DMS114 treated with DMSO at 0.1 percent for 48 hours (cell line): ENCODE data around the gene DNAI7.

ENCODE experiments used
- DNase-seq: peaks from one replicate; lab custom pipeline; 2025; ENCODE audit not compliant: unreplicated experiment; lab: John Stamatoyannopoulos, UW

DNAI7 gene, protein sequence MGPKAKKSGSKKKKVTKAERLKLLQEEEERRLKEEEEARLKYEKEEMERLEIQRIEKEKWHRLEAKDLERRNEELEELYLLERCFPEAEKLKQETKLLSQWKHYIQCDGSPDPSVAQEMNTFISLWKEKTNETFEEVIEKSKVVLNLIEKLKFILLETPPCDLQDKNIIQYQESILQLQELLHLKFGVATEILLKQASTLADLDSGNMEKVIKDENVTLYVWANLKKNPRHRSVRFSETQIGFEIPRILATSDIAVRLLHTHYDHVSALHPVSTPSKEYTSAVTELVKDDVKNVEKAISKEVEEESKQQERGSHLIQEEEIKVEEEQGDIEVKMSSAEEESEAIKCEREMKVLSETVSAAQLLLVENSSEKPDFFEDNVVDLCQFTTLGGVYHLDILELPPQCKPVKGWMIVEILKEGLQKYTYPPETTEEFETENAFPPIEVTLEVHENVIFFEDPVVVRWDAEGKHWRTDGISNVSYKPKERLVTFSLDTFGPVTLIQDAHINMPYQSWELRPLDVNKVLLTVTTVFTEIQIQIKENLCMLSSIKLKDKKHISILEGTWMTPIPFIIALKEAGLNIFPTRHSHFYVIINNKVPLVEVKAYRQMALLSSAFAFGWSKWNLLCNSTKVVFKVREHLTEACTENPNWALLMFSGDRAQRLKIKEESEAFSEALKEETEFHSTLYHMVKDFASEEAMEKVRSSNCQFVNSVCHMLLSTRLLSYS

DNA sequence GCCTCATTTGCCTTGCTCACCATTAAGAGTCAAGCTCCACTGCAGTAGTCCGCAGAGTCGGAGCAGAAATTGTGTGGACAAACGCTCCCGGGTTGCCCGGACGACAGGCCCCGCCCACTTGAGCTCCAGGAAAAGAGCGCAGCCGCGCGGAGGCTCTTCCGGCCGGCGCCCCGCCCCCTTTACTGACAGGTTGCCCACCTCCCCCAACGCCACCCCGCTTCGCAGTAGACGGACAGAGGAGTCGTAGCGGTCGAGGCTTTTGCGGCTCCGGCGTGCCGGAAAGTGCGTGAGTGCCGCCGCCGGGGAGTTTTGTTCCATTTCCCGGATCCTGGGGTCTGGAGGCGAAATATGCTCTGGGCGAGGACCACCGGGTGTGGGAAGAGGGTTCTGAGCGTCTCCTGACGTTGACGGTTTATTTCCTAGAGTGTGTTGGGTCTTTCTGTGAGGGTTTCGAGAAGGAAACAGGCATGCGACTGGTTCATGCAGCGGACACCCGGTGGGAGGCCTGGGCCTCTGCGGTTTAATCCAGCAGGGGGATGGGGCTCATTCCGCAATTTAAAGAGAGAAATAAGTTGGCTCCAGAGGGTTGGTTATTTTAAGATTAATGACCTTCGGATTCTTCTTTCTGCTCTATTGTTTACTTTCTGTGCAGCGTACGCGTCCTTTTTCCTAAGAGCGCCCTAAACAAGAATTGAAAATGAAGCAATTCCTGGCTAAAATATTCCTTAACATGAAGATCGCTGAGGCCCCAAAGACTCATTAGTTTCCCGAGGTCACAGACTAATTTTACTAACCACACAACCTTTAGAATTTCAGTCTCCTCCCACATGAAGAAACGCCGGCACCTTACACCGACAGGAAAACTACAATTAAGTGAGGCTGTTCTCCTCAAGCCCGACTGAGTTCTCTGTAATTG lies at the start of gene DNAI7, which contains the start of gene ETFRF1:
Gene DNAI7, minus strand, starts transcription at position 105 of the 916 bp plus-strand sequence. Its CDS starts 82 bp downstream, at position 23.
Gene ETFRF1, plus strand, starts transcription at position 182 of the 916 bp plus-strand sequence. CDS start 8,720 bp downstream, outside the sequence.
- peak; percentile 95 for DNase-seq

DNA sequence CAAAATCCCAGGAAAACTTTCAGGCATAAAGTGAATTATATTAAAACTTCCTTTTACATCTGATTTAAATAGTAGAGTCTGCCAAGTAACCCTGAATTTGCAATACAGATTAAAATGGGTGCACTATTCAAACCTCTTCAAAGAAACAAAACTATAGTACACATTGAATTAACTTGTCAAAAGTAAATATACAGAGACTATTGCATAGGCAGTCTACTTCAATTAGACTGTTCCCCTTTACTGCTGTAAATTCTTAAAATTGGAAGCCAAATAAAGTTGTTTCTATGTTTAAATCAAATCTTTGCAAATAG lies 48.7 kb upstream of the DNAI7 start:
- DNase-seq = no peak

DNA sequence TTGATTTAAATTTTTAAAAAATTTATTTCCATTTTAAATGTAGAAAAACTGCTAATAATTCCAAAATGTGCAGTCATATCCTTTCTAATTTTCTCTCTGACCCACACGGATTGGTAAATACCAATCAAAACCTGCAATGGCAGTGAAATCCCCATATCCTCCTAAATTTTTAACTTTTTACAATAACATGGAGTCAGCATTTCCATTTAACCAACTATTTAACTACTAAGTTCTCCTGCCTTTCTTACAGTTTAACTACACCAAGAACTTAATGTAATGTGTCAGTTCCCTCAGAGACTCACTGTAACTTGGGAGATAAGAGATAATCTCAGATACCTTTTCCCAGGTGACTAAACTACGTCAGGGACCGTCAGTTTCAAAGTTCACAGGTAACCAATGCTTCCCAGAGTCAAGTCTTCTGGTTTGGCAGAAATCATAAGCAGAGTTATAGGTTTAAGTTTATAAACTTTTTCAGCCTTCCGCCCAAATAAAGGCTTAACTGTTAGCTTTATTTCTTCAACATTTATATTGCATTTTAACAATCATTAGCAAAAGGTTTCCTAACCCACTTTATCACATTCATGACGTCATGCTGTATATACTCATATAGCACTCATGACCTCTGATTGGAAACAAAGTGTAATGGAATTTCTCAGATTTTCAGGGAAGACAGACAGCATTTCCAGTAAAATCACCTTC lies 48.2 kb upstream of the DNAI7 start:
- no peak for DNase-seq

DNA sequence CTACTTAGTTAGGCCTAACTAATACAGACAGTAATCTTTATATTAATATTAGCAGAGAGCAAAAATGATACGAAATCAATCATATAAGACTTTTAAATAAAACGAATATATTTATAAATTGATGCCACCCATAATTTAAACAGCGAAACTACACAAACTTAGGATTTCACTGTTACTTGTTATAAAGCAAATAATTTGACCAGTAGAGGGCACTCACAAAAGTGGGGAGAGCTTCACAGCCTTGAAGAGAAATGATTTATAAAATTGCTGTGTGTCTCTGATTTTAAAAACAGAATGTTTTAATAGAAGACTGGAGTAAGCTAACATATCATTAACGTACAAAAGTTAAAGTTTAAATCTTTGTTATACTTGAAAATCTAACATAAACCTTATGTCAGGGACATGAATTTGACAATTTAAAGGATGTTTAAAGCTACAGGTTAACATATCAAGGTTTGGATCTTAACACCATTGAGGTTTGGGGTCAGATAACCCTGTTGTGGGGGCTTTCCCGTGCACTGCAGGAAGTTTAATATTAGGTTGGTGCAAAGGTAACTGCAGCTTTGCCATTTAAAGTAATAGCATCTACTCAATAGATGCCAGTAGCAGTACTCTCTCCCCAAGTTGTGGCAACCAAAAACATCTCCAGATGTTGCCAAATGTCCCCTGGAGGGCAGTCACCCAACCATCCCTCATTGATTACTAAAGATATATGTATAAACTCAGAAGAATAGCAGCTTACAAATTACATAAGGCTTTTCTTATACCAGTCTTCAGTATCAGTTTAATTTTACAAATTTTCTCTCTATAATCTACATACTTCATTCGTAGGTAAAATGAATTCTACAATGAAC lies 46.4 kb upstream of the DNAI7 start:
- DNase-seq = peak; percentile 51

DNA sequence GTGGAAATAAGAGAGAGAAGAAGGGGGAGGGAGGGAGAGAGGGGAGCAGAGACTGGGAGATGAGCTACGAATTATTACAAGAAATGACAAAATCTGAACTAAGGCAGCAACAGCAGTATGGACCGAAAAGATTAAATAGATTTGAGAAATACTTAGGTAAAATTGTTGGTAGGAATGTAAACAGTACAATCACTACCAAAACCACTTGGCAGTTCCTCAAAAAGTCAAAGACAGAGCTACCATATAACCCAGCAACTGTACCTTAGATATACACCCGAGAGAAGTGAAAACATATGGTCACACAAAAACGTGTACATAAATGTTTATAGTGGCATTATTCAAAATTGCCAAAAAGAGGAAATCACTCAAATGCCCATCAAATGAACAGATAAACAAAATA lies 41.7 kb upstream of the DNAI7 start:
- DNase-seq = no peak

DNA sequence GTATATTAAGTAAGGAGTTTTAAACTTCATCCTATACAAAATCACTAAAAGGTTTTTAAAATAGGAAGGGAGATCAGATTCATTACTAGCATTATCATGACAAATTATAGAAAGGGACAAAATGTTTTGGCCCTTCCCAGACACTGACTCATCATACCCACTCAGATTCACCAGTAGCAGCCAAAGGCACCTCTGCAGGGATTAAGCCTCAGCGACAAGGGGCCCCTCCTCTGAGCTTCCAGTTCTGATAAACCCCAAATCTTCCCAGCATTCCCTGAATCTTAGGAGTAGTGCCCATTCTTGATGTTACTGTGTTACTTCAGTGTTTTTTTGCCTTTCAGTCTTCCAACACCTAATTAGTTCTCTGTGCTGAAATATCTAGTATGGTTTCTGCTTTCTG lies 41.2 kb upstream of the DNAI7 start:
- DNase-seq = no peak

DNA sequence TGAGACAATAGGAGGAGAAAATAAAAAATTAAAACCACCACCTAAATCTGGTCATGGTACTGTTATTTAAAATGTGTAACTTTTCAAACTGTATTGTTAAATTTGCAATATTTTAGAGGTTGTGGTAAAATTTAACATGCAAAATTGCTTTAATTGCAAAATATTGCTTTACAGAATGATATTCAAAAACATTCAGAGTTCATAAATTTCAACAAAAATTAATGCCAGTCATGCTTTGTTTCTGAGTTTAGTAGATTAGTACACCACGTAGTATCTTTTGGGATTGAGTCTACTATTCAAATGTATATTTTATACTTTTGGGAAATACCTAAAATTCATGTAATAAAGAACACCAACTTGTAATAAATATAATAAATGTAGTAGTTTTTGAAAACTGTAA lies 18.4 kb upstream of the DNAI7 start:
- no peak for DNase-seq

DNA sequence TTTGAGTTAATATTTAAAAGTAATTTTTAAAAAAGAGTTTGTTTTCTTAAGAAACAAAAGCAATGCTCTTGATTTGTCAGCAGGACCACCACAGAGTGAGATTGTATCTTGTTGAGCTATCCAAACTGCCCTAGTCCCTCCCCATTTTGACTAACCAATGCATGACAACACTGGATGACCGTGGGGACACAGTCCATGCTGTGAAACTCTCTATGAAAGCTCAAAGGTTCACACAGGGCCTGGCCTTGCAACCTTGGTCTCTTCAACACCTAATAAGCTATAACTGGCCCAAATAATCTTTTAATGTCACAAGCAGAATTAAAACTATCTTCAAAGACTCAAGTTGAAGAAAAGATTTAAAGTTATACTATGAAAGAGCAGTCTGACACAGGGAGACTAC lies 13.6 kb upstream of the DNAI7 start:
- no peak for DNase-seq

DNA sequence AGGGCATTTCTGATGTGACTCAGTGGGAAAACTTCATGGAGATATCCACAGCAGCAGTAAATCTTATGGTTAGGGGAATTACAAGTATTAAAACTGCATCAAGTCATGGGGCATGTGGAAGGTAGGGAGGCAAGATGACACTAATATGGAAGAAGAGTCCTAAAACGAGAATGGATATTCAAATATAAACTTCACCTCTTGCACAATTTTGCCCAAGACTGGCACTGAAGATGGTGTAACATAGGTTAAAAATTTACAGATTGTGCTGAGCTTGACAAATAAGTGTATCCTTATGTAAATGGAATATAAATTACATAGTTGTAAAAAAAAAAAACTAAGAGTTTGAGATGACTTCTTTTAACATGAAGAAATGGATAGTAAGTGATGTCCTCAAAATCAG lies 12.9 kb upstream of the DNAI7 start:
- no peak for DNase-seq

DNA sequence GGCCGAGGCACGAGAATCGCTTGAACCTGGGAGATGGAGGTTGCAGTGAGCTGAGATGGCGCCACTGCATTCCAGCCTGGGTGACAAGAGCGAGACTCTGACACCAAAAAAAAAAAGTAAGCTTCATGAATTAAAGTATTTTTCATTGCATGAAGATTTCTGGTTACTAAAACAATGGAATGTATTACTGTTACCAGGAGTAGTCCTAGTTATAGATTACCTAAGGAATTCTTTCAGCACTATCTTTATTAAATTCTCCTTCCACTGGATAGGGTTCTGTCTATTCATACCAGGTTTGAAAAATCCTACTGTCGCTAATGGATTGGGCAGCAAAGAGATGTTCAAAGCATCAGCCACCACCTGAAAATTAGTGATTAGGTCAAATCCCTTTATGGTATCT lies 12.5 kb upstream of the DNAI7 start:
- DNase-seq = no peak

DNA sequence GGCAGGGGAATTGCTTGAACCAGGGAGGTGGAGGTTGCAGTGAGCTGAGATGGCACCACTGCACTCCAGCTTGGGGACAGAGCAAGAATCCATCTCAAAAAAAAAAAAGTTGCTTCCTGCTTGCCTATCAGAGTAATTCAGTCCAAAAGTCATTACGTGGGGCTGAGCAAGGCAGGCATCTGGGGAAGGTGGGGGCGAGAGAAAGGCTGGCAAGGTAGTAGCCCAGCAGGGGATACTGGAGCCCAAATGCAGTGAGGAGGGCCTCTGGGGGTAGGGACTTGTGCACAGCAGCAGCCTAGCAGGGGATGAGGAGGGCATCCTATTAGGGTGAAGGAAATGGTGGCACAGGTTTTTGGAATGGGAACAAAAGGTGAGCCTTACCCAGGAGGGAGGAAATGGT lies 7.2 kb upstream of the DNAI7 start:
- no peak for DNase-seq

DNA sequence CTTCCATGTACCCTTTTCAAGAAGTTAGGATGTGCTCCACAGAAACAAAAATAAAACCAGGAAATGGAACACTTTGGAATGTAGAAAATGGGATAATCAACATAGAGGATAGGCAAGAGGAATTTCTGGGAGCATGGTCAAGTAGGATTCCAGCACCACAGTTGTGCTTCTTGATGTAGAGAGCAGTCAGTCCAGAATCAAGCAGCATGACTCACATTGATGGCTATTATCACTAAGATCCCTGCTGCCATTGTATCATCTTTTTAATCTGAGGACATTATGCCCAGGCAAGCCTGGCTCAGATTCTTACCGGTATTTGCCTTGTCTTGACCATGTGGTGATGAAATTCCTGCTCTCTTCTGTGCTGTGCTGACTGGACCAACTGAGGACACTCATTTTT lies 5.7 kb upstream of the DNAI7 start:
- no peak for DNase-seq

DNA sequence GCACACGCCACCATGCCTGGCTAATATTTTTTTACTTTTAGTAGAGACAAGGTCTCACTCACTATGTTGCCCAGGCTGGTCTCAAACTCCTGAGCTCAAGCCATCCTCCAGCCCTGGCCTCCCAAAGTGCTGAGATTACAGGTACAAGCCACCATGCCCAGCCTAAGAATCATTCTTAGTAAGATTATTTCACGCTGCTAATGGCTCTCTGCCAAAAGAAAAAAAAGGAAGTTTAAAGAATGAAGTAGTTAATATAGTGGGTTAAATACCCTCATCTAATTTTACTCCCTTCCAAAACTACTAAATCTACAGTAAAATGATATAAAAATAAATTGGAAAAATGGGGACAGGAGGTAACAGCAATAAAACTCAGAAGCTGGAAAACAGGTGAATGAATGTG lies 2.6 kb upstream of the DNAI7 start:
- DNase-seq = no peak

DNA sequence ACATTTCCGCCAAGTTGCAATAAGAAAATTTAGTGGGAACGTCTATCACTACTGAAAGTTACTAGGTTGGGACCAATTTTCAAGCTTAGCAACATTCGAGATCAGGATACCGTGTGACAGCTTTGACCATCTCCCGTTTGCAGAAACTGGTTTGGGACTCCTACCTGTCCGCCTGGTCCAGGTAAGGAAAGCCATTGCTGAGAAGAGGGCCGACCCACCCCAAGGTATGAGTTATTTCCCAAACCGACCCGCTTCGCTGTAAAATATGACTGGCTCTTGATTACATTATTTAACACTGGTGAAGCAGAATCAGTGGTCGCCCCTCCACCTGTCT lies 271 bp downstream of the DNAI7 start:
- DNase-seq = no peak

DNA sequence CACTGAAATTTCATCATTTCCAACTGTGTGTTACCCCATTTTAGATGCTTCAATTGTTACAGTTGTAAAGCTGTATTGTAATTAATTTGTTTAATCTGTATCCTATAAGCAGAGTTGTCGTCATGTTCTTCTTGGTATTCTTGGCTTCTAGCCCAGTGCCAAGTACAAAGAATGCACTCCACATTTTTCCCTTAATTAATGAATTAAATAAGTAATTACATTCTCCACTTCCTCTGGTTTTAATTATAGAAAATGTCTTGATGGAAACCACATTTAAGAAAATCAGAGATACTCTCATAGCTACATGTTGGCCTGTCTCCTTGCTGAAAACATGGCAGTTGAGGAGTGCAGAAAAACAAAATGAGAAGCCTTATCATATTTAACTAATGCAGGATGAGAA lies 746 bp downstream of the DNAI7 start:
- peak; percentile 24 for DNase-seq

DNA sequence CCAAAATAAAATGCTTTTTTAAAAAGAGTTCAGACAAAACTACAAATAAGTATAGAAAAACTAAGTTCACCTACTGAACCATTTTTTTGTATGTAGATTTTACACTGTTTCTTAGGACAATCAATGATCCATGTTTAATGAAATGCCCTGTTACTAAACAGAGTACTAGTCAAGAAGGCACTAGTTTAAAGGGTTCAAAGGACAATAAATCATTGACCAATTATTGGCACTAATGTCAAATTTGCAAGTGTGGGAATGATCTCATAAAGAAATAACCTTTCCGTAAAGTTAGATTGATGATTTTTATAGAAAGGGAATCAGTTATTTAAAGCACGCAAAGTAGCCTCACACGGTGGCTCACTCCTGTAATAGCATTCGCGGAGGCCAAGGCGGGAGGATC lies 4.2 kb downstream of the DNAI7 start:
- no peak for DNase-seq

DNA sequence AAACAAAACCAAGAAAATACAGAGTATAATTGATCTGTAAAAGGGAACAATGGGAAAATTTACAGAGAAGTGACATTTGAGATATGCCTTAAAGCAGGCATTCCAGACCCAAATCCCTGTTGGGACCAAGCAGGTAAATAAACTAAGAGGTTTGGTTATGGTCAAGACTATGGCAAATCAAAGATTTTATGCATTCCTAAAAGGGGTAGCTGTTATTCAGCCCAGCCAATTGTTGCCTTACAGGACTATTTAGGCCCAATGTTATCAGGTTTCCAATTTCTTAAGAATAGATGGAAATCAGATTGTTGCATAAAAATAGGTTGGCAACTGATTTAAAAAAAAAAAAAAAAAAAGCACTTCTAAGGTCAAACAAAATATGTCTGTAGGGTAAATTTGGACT lies 5.3 kb downstream of the DNAI7 start:
- DNase-seq = no peak

DNA sequence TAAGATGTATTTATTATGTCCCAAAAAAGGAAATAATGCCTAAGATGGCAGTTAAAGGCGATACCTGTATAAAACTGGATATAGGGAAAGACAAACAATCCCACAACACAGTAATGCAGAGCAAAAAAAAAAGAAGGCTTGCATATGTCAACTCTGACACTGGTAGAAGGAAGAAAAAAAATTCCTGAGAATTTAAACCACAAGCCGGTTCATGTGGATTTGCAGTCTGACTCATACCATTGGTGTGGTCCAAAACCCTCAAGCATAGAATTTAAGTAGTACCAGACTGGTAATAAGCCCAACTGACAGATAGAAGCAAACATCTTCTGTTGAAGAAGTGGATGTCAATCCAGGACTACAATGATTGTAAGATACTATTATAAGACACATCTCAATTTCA lies 7.2 kb downstream of the DNAI7 start:
- no peak for DNase-seq

DNA sequence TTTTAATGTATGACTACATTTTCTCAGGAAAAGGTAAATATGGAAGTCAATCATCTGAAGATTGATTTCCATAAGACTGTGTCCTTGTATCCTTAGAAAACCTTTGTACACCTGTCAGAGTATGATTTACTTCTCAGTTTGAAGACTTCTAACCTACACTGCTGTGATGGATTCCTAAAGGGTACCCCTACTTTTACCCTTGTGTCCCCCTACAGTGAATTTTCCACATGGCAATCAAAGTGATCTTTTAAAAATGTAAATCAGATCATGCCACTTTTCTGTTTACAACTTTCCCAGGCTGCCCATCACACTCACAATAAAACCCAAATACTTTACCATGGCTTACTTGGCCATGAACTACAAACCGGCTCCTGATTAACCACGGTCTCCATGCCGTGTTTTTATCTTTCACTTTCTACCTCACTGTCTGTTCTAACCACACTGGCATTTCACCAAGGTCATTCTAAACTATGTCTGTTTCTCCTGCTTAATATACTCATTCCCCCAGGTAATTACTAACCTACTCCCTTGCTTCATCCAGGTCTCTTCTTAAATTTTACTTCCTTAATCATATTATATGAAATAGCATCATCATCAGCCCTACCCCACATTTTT lies 8.1 kb downstream of the DNAI7 start:
- DNase-seq = no peak
